GM12873 (cell line): ENCODE results near the gene PARS2.

Source experiments
- TF ChIP-seq, protein P1 (sequence below): IDR thresholded peaks from 2 replicates; pipeline ENCODE4 v1.5.1; 2012; ENCODE audit warnings: low read depth, mild to moderate bottlenecking, moderate library complexity, low read length, control low read depth; ENCODE audit not compliant: insufficient read depth; ENCODE audit errors: missing control alignments

The PARS2 gene

DNA sequence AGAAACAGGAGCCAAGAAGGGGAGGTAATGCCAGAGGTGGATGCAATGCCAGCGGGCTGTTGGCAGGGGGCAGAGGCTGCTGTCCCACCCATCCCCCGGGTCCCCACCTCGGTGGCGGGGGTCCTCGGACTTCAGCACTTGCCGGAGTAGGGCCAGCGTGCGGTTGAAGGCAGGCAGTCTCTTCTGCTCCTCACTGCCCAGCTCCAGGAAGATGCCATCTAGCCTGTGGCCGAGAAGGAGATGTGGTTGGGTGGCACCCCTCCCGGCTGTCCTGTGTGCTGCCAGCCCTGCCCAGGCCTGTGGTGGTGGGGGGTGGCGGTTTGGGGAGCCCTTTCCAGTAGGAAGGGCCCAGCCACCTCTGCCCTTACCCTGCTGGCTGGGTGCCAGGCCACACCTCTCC, 23.3 kb upstream of the PARS2 start:
- TF ChIP-seq, protein P1, sequence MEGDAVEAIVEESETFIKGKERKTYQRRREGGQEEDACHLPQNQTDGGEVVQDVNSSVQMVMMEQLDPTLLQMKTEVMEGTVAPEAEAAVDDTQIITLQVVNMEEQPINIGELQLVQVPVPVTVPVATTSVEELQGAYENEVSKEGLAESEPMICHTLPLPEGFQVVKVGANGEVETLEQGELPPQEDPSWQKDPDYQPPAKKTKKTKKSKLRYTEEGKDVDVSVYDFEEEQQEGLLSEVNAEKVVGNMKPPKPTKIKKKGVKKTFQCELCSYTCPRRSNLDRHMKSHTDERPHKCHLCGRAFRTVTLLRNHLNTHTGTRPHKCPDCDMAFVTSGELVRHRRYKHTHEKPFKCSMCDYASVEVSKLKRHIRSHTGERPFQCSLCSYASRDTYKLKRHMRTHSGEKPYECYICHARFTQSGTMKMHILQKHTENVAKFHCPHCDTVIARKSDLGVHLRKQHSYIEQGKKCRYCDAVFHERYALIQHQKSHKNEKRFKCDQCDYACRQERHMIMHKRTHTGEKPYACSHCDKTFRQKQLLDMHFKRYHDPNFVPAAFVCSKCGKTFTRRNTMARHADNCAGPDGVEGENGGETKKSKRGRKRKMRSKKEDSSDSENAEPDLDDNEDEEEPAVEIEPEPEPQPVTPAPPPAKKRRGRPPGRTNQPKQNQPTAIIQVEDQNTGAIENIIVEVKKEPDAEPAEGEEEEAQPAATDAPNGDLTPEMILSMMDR: no peak

GRCh38 chr1:54786778-54787177, 22.5 kb upstream of the PARS2 start:
- TF ChIP-seq, protein P1: no peak

DNA sequence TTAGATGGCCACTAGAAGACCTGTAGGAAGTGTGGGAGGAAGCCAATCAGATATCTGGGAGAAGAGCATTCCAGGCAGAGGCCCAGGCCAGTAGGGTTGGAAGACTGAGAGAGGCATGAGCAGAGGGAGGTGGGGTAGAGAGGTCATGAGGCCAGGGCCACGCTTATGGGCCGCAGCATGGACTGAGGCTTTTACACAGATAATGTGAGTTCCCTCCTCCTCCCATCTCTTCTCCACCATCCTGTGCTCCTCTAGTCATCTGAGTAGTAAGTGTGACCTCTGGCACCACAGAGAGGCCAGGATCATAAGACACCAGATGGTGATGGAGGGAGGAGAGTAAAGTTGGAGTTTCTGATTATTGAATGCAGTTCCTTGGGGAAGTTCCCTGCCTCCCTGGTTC, 19.7 kb upstream of the PARS2 start:
- TF ChIP-seq, protein P1: no peak

GRCh38 chr1:54782588-54782987, 18.3 kb upstream of the PARS2 start:
- TF ChIP-seq, protein P1: no peak

DNA sequence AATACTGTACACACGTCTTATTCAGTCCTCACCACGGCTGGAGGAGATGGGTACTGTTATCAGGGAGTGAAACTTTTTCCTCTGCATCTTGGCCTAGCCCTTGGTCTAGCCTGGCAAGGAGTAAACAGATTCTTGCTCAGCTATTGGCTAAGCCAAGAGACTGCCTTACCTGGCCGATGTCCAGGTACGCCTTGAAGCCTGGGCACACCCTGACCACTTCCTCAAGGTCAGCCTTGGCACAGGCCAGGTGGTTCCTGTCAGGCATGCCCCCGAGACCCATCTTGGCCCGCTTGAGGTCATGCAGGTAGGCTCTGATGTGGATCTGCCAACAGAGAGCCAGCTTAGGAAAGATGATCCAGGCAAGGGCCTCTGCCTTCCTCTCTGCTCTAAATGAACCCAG, 17.8 kb upstream of the PARS2 start:
- TF ChIP-seq, protein P1: no peak

DNA sequence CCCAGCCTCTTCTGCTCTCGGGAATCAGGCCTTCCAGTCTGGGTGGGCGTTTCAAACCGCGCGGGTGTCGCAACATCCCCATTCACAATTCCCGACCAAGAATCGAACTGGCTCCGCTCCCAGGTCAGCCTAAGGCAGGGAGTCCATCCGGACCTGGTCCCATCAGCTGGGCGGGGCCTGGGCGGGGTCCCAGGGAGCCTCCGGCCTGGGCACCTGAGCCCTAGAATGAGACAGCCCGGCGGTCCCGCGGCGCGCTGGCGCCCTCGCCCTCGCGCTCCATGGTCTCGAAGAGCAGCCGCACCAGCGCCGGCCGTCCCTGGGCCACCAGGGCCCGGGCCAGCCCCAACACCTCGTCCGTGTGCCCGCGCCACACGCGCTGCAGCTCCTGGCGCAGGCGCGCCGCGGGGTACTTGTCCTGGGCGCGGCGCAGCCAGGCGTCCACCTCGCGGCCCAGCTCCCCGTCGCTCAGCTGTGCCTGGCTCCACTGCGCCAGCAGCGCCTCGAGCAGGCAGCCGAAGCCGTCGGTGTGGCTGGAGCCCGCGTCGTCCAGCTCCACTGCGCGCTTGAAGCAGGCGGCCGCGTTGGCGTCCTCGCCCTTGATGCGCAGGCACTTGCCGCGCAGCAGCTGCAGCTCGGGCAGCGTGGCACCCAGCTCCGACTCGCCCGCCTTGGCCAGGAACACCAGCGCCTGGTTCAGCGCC, 16.9 kb upstream of the PARS2 start:
- TF ChIP-seq, protein P1: no peak

DNA sequence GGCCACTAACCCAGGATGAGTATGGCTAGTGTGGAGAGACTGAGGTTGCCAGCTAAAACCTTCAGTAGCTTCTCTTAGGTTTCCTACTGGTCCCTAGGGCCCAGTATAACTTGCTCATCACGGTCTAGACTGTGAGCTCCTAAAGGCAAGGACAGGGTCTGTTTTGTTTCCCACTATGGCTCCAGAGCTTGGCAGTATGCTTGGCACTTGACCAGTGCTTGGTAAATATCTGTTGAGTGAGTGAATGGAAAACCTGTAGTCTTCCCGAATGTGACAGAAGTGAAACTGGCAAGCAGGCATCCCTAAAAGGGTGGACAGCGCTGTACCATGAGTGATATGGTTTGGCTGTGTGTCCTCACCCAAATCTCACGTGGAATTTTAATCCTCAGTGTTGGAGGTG, 13.1 kb upstream of the PARS2 start:
- TF ChIP-seq, protein P1: no peak
